CD4-positive, alpha-beta T cell treated with Interferon gamma for 1 hour (primary cell): Measurements from ENCODE around the gene PTPN23.
A peak's percentile ranks its signal among the peaks of the same experiment; 100 is the strongest.

ENCODE experiments used
- DNase-seq: peaks from one replicate; pipeline ENCODE4 v3.0.0-alpha.2; 2020

The PTPN23 gene

DNA sequence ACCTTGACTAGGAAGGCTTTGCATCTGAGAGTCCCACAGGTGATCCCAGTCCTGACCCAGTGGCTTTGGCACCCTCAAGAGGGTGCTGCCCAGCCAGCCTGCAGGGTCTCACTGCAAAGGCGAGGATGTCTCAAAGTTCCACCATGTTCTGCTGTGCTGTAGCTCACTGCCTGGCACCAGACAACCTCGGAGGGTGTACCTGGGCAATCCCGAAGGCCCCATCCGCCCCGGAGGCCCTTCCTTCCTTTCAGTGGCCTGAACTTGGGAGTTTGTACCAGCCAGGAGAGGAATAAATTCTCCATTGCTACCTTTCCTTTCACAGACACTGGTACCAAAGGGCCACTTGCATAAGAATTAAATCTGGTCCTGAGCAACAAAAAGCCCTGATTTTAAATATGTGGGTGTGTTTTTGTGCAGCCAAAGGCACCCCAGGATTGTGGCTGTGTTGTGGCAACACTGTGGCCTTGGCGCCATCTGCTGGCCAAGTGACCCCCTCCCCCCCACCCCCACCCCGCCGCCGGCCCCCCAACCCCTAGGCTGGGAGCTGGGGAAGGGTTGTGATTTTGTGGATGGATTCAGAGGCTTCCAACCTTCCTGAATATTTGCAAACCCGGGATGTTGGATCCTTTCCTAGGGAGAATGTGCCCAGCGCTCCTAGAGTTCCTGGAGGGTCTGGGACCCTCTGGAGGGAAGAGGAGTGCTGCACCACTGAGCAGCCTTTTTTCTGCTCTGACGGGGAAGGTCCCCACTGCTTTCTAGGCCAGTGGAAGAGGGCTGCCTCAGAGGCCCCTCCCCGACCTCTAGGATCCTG is 9.7 kb upstream of the PTPN23 start:
- DNase-seq = peak; percentile 13

DNA sequence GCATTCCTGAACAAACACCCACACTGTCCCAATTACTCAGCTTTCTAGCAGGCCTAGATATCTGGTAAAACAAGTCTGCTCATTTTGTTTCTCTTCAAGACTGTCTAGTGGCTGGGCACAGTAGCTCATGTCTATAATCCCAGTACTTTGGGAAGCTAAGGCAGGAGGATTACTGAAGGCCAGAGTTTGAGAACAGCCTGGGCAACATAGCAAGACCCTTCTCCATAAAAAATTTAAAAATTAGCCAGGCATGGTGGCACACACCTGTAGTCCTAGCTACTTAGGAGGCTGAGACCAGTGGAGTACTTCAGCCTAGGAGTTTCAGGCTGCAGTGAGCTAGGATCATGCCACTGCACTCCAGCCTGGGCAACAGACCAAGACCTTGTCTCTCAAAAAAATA is 6.2 kb upstream of the PTPN23 start:
- DNase-seq = no peak

DNA sequence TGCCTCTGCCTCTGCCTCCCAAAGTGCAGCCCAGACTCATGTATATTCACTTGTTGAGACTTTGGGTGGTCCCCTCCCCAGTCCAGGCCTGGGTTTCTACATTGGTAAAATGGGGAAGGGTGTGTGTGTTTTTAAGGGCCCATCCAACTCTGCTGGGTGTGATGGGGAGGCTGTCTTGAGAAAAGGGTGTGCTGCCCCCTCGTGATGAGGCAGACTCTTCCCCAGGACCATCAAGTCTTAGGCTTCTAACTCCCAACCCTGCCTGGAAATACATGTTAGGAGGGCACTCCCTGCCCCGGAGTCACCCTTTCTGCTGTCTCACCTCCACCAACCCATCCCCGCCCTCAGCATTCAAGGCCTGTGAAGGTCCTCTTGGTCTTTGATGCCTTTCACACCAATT is 4.4 kb upstream of the PTPN23 start:
- no peak for DNase-seq

DNA sequence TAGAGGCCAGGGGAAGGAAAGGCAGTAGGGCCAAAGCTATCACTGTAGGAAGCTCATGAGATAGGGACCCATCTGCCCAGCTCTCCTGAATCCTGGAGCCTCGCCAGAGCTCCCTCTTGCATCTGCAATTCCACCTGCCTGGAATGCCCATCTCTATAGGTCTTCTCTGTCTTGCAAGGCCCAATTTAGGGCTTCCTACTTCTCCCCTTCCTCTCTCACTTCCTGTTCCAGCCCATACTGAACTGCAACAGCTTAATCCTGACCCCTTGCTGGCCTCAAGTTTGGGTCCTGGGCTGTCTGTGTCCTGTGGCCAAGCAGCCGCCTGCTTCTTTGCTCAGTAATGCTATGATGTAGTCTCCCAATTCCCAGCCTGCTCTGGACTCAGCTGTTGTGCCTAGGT is 3.6 kb upstream of the PTPN23 start:
- DNase-seq = no peak

DNA sequence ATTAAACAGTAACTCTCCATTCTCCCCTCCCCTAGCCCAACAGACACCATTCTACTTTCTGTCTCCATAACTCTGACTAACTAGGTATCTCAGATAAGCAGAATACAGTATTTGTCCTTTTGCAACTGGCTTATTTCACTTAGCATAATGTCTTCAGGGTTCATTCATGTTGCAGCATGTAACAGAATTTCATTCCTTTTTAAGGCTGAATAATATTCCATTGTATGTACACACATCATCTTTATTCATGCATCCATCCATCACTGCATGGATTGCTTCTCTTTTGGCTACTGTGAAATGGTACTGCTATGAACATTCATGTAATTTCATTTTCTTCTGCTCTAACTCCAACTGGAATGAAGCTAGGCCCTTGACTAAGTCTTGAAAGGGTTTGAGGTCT is 2.0 kb upstream of the PTPN23 start:
- no peak for DNase-seq

DNA sequence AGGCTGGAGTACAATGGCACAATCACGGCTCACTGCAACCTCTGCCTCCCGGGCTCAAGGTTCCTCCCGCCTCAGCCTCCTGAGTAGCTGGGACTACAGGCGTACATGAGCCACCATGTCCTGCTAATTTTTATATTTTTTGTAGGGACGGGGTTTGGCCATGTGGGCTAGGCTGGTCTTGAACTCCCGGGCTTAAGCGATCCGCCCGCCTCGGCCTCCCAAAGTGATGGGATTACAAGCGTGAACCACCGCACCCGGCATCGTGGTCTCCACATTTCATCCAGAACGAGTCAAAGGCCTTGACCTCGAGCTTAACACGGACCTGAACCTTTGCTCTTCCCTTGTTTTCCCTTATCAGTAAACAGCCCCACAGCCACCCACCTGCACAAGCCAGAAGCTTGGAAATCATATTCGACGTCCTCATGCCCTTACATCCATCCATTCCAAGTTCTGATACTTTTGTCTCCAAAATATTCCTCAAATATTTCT is 1.4 kb upstream of the PTPN23 start:
- DNase-seq = no peak

DNA sequence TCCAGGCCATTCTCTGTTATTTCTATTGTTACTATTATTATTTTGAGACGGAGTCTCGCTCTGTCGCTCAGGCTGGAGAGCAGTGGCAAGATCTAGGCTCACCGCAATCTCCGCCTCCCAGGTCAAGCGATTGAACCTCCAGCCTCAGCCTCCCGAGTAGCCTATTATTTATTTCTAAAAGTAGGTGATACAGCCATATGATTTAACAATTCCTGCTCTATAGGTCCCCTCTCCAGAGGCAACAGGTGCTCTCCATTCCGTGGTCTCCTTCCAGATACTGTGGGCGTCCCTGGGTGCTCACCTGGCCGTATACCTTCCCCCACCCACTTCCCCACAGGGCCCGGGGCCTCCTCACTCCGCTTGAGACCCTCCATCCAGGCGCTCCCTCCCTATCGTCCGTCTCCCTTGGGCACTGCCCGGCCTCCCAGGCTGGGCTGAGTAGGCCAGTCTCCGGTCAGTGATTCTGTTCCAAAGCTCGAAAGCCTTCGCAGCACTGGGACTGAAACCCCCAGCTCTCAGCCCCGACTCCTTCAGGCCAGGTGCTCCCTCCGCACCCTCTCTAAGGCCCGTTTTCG is 708 bp upstream of the PTPN23 start:
- no peak for DNase-seq

DNA sequence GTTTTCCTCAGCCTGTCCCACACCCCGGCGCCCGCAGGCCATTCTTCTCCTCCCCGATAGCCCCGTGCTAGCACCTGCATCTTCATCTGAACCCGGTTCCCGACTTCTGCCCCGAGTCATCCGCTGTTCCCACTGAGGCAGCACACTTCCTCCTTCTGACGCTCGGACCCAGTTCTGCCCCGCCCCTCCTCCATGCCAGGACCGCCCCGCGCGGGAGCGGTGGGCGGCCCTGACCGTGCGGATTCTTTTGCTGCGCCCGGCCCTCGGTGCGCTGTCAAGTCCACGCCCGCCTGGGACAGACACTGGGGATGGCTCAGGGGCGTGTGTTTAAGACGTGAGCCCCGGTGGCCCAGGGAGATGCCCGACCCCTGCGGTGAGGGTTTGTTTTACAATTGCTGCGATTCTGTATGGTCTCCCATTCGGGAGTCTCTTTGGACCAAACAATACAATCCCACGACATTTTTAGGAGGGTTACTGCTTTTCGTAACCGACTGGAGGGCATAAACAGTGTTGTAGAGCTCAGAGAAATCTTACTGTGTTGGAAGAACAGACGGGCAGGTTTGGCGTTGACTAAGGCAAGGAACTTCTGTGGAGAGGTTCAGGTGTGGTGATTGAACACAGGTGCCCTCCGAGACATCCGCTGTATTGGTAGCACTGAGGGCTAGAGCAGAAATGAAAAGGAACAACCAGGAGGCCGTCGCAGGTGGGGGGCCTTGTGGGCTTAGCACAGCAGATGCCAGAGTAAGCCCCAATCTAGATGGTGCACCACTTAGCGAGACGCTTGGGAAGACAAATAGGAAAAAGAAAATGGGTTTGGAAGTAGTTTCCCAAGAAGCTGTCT is 716 bp downstream of the PTPN23 start:
- peak; percentile 72 for DNase-seq

DNA sequence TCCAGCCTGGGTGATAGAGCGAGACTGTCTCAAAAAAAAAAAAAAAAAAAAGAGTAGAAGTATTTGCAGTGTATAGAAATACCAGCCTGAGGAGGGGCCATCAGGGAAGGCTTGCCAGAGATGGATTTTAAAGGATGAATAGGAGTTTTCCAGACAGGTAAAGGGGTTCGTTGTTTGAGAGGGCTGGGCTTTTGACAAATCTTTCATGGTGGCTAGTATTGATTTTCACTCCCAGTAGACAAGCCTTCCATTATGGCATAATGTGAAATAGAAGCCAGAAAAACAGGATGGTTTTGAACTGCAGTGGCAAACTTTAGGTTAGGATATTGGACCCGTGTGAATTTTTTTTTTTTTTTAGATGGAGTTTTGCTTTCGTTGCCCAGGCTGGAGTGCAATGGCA is 3.6 kb downstream of the PTPN23 start:
- no peak for DNase-seq

DNA sequence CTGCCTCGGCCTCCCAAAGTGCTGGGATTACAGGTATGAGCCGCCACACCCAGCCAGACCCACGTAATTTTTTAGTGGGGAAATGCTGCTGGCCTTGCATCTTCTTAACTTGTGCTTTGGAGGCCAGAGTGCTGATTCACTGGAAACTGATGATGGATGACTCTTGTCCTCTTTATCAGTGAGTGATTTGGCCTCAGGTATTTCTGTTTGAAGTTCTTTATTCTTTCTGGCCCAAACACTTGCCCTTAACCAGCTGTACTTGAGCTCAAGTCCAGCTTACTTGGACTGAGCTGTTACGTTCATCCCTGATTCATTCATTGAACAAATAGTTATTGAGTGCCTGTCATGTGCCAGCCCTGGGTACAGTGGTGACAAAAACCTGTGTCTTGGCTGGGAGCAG is 4.2 kb downstream of the PTPN23 start:
- DNase-seq = no peak

DNA sequence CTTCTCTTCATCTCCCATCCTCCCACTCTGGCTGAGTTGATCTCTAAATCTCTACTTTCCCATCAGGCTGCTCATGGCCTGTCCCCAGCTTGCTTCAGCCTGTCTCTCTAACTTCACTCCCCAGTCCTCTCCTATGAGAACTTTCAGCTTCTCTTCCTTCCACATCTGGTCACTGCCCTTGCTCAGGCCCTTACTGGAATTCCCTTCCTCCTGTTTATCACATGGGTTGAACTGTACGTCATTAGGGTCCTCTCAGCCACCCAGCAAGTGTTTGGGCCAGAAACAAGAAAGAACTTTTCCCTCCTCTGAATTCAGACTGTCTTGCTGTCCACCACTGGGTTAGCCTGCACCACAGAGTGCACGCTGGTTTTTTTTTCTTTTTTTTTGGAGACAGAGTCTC is 5.0 kb downstream of the PTPN23 start:
- DNase-seq = no peak

DNA sequence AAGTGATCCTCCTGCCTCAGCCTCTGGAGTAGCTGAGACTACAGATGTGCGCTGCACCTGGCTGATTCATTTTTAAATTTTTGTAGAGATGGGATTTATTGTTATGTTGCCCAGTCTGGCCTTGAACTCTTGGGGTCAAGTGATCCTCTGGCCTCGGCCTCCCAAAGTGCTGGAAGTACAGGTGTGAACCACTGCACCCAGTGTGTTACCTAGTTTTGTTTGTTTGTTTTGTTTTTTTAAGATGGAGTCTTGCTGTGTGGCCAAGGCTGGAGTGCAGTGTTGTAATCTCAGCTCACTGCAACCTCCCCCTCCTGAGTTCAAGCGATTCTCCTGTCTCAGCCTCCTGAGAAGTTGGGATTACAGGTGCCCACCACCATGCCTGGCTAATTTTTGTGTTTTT is 12.1 kb downstream of the PTPN23 start:
- DNase-seq = no peak

DNA sequence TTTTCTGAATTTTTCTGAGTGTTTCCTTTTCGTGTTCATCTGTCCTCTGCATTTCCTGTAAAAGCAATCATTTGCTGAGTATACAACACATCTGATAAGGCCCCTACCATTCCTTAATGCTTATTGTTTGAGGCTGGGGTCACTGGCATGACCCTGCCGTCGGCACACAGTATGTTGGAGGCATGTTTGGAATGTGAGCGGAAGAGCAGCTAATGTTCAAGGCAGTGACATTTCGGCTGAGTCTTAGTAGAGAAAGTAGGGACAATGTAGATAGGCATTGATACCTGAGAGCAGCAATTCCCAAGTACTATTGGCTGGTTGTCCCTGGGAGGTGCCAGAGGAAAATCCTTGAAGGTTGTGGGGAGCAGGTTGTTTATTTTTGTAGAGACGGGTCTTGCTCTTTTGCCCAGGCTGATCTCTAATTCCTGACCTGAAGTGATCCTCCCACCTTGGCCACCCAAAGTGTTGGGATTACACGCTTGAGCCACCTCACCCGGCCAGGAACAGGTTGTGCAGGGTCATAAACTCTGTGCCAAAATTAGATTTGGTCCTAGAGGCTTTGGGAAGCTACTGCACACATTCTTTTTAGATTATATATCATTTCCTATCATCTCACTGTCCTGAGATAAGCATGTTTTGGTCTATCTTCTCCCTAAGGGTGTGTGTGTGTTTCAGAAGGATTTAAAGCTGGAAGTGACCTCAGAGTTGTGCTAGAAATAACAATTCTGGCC is 13.5 kb downstream of the PTPN23 start:
- no peak for DNase-seq

DNA sequence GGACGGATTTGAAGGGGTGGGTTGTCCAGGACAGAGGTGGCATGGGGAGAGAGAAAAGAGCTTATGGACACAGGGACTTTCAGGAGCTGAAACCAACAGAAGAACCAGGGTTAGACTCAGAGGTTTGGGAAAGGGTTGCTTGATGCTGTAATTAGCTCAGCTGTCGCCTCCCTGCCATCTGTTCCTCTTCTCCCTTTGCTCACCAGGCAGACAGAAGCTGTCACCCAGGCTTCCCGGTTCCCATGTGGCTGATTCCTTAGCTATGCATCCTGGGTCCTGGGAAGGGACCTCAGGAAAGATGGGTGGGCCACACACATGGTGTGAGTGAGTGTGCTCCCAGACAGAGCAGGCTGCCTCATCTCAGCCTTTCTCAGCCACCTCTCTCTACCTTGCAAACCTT is 14.1 kb downstream of the PTPN23 start:
- DNase-seq = no peak

DNA sequence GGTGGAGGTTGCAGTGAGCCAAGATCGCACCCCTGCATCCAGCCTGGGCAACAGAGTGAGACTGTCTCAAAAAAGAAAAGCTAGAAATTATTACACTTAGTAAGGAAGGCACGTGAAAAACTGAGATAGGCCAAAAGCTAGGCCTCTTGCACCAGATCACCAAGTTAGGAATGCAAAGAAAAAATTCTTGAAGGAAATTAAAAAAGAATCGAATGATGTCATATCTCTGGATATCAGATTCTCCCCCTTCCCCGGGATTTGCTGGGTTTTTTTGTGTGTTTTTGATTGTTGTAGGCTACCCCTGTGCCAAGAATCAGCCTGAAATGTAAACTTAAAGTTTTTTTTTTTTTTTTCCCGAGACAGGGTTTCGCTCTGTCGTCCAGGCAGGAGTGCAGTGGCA is 17.4 kb downstream of the PTPN23 start:
- DNase-seq = no peak

DNA sequence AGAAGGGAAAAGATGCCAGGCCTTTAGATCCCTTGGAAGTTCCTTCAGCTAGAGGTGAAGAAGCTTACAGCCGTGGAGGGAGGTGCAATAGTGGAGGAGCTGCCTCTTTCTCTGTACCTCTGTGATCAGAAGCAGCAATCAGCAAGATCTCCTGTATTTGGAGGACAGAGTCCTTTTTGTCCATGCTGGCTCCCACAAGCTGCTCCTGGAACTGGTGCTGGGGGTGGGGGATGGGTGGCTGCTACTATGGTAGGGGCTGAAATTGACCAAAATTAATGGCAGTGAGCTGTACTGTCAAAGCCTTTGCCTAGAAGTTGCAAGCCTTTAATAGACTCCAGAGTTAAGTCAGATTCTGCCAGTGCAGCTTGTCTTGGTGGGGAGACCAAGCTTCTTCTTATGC is 18.2 kb downstream of the PTPN23 start:
- DNase-seq = no peak

DNA sequence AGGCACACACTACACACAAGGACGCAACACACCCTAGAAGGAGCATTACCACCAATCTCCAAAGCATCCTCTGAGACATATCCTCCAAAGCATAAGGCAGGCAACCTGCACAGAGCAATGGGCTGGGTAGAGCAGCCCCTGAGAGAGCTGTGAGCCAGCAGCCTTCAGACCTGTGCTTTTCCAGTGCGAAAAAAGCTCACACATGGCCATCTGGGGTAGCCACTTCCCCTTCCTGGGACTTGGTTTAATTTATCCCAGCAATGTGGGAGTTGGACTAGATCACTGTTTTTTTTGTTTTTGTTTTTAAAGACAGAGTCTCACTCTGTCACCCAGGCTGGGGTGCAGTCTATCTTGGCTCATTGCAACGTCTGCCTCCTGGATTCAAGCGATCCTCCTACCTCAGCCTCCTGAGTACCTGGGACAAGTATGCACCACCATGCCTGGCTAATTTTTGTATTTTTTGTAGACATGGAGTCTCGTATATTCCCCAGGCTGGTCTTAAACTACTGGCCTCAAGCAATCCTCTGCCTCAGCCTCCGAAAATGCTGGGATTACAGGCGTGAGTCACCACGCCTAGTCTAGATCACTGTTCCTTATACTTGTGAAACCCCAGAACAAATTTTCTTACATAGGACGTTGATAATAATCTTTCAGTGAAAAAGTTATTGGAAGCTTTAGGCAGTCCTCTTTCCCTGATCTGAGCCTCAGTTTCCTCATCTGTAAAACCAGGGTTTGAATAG is 18.9 kb downstream of the PTPN23 start:
- no peak for DNase-seq

DNA sequence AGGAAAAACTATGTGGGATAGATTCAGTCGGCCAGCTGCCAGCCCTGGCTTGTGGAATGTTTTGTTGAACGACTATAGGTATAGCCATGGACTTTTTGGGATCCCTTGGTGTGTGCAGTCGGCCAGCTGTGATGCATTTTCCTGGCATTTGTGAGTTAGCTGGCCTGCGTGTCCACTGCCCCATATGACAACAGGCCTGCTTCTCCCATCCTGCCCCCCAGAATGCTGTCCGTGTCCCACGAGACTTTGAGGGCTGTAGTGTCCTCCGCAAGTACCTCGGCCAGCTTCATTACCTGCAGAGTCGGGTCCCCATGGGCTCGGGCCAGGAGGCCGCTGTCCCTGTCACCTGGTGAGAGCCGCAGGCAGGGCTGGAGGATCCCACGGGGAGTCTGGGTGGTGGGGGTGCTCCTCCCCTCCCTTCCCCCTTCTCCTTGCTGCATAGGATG is 23.6 kb downstream of the PTPN23 start:
- DNase-seq = no peak

DNA sequence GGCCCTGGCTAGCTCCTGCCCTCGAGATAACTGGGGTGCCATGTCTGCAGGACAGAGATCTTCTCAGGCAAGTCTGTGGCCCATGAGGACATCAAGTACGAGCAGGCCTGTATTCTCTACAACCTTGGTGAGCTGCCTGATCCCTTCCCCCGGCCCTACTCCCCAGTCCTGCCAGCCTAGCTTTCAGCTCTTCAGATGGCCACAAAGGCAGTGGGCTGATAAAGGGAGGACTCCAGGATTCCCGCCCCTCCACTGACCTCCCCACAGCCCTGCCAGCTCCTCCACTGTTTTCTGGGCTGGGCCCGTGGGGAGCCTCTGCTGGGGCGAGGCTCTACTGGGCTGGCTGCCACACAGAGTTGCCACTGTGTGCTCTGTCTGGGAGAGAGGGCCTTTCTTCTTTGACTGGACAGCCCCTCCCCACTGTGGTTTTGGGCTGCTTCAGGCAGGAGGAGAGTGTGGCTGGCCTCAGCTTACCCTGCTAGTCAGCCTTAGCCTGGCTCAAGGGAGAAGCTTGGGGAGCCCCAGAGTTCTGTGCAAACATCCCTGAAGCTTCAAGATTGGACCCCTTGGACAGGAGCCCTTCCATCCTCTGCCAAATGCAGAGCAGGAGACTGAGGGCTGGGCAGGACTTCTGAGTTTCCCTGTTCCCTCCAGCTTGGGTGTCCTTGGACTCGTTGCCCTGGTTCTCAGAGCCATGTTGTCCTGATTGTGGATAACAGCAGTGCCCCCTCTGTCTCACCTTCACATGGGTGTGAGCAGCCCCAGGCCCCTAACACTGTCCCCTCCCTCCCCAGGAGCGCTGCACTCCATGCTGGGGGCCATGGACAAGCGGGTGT is 24.4 kb downstream of the PTPN23 start:
- no peak for DNase-seq

DNA sequence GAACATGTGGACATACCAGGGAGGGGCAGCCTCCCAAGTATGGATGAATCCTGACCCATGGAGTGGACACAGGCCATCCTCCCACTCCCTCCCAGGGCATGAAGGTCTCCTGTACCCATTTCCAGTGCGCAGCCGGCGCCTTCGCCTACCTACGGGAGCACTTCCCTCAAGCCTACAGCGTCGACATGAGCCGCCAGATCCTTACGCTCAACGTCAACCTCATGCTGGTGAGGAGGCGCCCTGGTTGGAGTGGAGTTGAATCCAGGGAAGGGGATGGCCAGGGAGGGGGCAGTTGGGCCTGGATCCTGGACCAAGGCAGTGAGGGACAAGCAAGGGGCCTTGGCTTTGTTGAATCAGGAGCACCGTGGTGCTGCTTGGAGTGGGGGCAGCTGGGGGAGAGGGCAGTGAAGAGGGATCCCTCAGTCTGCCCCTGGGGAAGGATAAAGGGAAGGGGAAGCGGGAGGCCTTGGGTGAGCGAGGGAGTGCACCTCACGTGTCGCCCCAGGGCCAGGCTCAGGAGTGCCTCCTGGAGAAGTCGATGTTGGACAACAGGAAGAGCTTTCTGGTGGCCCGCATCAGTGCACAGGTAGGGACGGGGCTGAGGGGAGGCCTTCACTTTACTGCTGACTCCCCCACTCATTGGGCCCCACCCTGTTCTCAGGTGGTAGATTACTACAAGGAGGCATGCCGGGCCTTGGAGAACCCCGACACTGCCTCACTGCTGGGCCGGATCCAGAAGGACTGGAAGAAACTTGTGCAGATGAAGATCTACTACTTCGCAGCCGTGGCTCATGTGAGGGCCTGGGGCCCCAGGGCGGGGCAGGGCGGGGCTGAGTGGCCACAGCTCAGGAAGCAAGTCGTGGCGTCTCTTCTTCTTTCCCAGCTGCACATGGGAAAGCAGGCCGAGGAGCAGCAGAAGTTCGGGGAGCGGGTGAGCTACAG is 25.3 kb downstream of the PTPN23 start:
- DNase-seq = no peak
